Right atrium auricular region (tissue), 2 donors: ENCODE measurements around the gene BBS12. TPM values are rescaled to one million over a fixed set of nuclear protein-coding genes. Genes with fewer than 3 reads are reported as not detected.

Source experiments
- DNase-seq: peaks from one replicate; pipeline ENCODE4 v3.0.0-alpha.2; 2019; ENCODE audit warnings: low spot score
- H3K27ac ChIP-seq, 2 donors: fragments of 200-600 bp; sonication (generic); 1 replicate in 1 of 2; 2 replicates in 1 of 2; pipeline ENCODE4 v1.5.1; 2016 to 2019
- H3K27me3 ChIP-seq, 2 donors: fragments of 200-600 bp; sonication (generic); one replicate each; pipeline versions ENCODE4 v1.5.1 to v1.6.0; 2017 to 2019
- H3K36me3 ChIP-seq: fragments of 200-600 bp; sonication (generic); one replicate; pipeline ENCODE4 v1.5.1; 2016
- H3K4me1 ChIP-seq, 2 donors: fragments of 200-600 bp; sonication (generic); one replicate each; pipeline versions ENCODE4 v1.5.1 to v1.6.0; 2017 to 2019
- H3K4me3 ChIP-seq, 2 donors: fragments of 200-600 bp; sonication (generic); 1 replicate in 1 of 2; 2 replicates in 1 of 2; pipeline ENCODE4 v1.5.1; 2017 to 2019; ENCODE audit warnings: mild to moderate bottlenecking in 1 of 2, moderate library complexity in 1 of 2
- H3K9me3 ChIP-seq, 2 donors: fragments of 200-600 bp; sonication (generic); one replicate each; pipeline ENCODE4 v1.5.1; 2019
- total RNA-seq, 2 donors: library from RNA; depleted of rRNA; stranded (reverse); fragments of >200 nt; gene quantifications; one replicate each; pipeline ENCODE4 v1.1.0, GENCODE V29; 2016
- TF ChIP-seq, protein P1 (sequence below), 2 donors: fragments of 200-600 bp; sonication (generic); IDR thresholded peaks; one replicate each; pipeline ENCODE4 v1.5.1; 2019; ENCODE audit warnings: antibody characterized with exemption in 2 of 2

Gene BBS12
- total RNA-seq, 2 donors from 2014 or later, result 5.9 to 10.2 TPM

DNA sequence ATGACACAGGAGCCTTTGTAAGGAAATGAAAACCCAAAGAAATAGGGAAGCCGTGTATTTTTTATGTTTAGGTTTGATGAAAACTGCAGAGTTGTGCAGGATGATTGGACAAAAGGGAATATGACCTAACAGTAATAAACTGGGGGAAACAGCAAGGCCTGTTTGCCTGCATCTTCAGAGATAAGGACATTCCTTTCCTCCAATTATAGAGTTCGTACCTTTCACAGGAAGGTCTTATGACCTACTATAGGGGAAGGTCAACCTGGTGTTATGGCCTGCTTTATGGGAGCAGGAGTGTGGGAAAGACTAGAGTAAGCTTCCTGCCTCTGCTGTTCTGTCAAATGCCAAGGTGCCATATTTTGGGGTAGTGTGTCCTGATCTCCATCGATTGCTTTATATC lies 42.5 kb downstream of the BBS12 start:
- no peaks in the 10 kb centered on the region for H3K36me3 ChIP-seq
- no peak for DNase-seq
- H3K4me1 ChIP-seq, result no peaks in the 10 kb centered on the region
- H3K9me3 ChIP-seq, result no peaks in the 10 kb centered on the region
- H3K4me3 ChIP-seq, result no peak overlapping the region
- H3K27ac ChIP-seq, result no peak overlapping the region
- H3K27me3 ChIP-seq, result no peaks in the 10 kb centered on the region
- TF ChIP-seq, protein P1, sequence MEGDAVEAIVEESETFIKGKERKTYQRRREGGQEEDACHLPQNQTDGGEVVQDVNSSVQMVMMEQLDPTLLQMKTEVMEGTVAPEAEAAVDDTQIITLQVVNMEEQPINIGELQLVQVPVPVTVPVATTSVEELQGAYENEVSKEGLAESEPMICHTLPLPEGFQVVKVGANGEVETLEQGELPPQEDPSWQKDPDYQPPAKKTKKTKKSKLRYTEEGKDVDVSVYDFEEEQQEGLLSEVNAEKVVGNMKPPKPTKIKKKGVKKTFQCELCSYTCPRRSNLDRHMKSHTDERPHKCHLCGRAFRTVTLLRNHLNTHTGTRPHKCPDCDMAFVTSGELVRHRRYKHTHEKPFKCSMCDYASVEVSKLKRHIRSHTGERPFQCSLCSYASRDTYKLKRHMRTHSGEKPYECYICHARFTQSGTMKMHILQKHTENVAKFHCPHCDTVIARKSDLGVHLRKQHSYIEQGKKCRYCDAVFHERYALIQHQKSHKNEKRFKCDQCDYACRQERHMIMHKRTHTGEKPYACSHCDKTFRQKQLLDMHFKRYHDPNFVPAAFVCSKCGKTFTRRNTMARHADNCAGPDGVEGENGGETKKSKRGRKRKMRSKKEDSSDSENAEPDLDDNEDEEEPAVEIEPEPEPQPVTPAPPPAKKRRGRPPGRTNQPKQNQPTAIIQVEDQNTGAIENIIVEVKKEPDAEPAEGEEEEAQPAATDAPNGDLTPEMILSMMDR (IDR thresholded peaks at IDR 0.05), result no peak

DNA sequence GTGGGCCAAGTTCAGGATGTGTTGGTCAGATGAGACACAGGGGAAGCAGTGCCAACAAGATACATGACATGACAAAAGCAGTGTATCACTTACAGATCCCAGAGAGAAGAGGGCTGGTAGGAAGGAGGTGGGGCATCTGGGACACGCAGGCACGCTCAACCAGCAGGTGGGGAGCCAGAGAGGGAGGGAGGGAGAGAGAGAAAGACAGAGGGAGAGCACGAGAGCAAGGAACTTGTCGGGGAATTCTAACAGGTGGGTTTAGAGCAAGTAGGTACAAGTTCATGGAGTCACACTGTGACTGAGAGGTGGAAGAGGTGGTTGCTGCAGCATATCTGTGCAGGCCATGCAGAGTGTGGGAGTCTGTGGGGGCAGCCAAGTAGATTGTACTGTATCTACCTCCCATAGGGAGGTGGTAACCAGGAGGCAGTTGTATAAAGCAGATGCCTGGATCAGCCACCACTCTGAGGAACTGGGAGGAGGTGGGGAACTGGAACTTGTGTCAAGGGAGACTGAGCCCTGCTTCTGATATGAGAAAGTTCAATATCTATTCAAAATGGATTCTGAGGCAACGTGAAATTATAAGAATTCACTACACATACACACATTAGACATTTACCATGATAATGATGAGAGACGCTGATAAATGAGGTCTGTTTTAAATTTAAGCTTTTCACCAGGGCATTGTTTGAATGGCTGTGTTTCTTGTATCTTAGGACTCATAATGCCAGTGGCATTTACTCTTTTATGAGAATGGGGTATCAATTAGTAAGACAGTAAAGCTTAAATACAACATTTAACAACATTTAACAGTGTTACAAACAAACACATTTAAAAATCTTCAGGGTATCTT lies 43.7 kb downstream of the BBS12 start:
- Histone ChIP-seq H3K27me3 (no peaks in the 10 kb centered on the region), H3K36me3 (no peaks in the 10 kb centered on the region), H3K4me1 (no peaks in the 10 kb centered on the region), H3K4me3 (no peak overlapping the region), H3K9me3 (no peaks in the 10 kb centered on the region), H3K27ac (no peak overlapping the region)
- no peak for DNase-seq
- TF ChIP-seq, protein P1 (IDR thresholded peaks at IDR 0.05), result no peak

GRCh38 chr4:122776916-122777315 lies 44.4 kb downstream of the BBS12 start:
- TF ChIP-seq, protein P1 (IDR thresholded peaks at IDR 0.05), result no peak
- H3K27ac ChIP-seq, result no peak overlapping the region
- H3K36me3 ChIP-seq, result no peaks in the 10 kb centered on the region
- H3K4me3 ChIP-seq, result no peak overlapping the region
- no peaks in the 10 kb centered on the region for H3K9me3 ChIP-seq
- H3K4me1 ChIP-seq, result no peaks in the 10 kb centered on the region
- no peaks in the 10 kb centered on the region for H3K27me3 ChIP-seq
- no peak for DNase-seq

- Histone ChIP-seq H3K27me3 (no peaks in the 10 kb centered on the region), H3K27ac (no peak overlapping the region), H3K9me3 (no peaks in the 10 kb centered on the region), H3K36me3 (no peaks in the 10 kb centered on the region), H3K4me3 (no peak overlapping the region), H3K4me1 (peaks cover 0 to 2% of the 10 kb centered on the region in 2 donors)
- TF ChIP-seq, protein P1 (IDR thresholded peaks at IDR 0.05), result no peak
- DNase-seq, result no peak
These were observed 45.6 kb downstream of the BBS12 start for GRCh38 chr4:122777846-122778673.

DNA sequence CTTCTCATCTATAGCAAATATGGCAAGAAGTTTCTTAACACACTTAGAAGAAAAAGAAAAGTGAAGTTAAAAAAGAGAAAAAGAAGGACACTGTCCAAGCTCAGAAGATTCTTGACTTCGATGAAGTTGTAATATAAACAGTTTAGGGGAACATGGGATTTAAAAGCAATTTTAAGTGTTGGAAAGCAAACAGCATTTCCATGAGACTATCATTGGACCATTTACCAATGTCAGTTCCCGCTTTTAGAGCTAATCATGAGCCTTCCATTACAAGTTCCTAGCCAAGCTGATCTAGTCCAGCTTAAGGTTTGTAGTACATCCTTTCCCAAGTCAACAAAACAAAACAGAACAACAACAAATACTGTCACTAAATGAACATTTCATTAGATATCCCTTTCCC lies 49.0 kb downstream of the BBS12 start:
- H3K4me3 ChIP-seq, result no peak overlapping the region
- no peaks in the 10 kb centered on the region for H3K36me3 ChIP-seq
- no peak for DNase-seq
- TF ChIP-seq, protein P1 (IDR thresholded peaks at IDR 0.05), result no peak
- H3K4me1 ChIP-seq, result peaks cover 0 to 15% of the 10 kb centered on the region in 2 donors
- H3K27me3 ChIP-seq, result no peaks in the 10 kb centered on the region
- H3K9me3 ChIP-seq, result no peaks in the 10 kb centered on the region
- no peak overlapping the region for H3K27ac ChIP-seq
